ENCODE results near the gene SKP1.
"Not testable (repeated sequence)": the region's sequence is repeated elsewhere in the genome, so short reads cannot be mapped to it uniquely, and the experiment has no call there.

The SKP1 gene

DNA sequence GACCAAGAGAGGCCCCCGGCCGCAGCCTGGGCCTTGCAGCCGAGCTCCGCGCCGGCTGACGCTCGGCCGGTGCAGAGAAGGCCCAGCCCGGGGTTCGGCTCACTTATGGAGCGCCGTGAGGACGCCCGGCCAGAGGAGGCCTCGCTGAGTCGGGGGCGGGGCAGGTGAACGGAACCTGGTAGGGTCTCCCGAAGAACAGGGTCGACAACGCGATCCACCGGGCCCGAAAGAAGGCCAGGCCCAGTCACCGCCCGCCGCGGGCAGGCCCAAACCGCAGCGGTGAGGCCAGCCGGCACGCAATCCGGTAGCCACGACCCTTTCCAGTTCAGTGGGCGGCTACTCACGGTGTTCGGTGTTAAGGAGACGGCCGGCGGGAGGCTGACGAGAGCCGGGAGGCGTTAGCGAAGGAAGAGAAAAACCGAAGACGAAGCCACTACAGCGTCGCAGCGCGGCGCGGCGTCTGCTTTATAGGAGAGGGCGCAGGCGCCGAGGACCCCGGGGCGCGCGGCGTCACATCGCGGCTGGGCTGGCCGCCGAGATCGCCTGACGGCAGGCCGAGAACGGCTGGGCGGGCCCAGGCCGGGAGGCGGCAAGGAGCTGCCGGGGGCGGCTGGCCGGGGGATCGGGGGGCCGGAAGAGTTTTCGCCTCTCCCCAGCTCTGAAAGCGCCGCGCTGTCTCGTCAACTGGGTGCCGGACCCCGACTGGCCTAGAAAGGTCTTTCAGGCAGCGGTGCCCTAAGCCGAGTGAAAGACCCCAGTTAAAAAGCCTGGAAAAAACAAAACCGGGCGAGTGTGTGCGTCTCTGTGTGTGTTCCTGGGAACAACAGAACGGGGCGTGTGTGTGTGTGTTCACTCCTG, at the start of gene SKP1:
Gene SKP1 (minus strand): TSS at position 440 of the 858 bp plus-strand sequence. CDS start 2,928 bp downstream, outside the sequence.
- peak; percentile 44 to 70 for DNase-seq

DNA sequence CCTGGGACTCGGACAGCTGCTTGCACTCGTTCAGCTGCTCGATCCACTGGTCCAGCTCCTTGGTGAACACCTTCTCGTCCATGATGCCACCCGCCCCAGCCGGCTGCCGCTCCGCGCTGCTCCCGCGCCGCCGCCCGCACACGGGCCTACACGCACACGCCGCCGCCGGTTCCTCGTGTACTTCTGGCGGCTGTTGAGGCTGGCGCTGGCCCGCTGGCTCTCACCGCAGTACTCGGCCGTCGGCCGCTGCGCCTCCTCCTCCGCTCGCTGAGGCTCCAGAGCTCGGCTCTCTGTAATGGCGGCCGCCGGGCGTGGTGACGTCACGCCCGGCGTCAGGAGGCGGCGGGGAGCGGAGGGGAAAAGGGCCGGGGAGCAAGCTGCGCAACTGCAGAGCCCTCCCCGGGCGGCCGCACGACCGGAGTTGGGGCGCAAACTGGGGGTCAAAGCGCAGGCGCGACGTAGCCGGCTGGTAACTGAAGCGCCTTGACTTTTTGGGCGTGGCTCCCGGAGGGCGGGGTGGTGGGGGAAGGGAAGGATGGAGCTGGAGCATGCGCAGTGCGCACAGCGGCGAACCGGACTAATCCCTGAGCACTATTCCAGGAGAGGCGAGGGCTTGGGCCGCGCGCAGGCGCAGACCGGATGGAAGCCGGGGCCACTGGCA, 49.2 kb upstream of the SKP1 start, which contains the start of gene PPP2CA:
Gene PPP2CA (minus strand): TSS at position 294 of the 661 bp plus-strand sequence. CDS start 212 bp downstream, at position 82.
- peak; percentile 97 for DNase-seq

DNA sequence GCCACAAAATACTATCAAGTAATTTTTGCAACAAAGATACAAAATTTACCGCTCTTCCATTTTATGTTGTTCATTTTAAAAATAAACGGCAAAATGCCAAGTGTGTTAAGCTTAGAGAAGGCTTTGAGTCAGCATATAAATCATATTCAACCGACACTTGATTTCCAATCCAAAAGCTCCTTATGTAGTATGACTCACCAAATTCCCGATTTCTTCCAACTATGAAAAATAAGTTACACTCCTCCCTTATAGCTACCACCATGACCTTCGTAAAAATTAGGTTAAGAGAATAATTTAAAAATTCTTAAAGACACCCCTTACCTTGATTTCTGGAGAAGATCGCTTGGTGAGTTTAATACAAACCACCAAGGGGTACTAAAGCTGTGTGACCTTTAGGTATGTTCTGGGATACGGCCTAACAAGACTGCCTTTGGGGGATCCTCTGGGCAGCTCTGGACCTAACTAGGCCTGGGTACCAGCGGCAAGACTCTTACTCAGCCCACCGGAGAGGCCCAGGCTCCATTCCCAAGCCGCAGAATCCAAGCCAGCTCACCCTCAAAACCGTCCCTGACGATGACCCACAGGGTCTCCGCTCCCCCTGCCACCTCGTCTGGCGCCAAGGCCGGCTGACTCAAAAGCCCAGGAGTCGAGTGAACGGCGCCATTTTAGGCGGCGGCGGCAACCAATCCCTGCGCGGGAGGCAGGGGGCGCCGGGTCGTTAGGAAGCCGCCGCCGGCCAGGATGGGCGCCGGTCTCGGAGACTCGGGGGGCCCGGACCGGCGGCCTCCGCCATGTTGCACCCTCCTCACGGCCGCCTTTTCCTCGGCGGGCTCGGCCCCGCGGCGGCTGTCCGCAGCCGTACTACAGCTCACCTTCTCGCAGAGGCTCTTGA, 48.4 kb upstream of the SKP1 start:
- peak; percentile 50 to 70 for DNase-seq

DNA sequence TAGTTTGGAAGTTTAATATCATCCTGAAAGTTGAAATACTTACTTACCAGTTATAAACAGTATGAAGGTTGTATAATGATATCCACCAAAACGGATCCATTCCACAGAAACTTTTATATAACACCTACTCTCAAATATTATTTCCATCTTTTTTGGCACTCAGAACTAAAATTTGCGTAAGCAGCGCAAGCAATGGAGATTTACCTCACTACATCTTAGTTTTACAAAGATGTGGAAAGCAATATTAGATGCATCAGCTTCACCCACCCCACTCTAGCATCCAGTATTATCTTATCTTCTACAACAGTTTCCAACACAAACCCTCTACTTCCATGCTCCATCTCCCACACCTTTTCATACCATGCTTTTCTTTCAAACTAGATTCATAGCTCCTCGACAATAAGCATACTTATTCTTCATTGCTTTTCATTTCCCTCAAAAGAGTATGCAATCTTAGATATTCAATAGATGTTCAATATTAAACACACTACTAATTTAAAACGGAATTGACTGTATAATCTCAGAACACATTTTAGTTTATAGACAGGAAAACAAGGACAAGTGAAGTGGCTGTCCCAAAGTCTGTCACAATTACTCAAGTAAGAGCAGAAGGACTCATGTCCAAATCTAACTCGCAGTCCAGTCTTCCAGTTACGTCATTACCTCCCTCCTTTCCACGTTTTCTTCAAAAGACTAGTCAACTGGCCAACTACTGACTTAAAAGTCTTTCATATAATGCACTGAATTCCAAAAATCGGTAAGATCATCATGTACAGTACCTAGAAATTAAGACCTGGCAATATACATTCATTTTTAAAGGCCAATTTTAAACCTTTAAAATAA, 46.9 kb upstream of the SKP1 start:
- peak in 1 of 2 experiments; percentile 21 for DNase-seq

DNA sequence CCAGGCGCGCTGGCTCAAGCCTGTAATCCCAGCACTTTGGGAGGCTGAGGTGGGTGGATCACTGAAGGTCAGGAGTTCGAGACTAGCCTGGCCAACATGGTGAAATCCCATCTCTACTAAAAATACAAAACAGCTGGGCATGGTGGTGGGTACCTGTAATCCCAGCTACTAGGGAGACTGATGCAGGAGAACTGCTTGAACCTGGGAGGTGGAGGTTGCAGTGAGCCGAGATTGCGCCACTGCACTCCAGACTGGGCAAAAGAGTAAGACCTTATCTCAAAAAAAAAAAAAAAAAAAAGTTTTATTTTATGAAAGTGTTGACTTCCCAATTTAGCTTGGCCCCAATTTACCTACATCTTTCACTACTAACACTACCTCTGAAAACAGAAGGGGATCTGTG, 44.9 kb upstream of the SKP1 start:
- DNase-seq, result not testable (repeated sequence)

DNA sequence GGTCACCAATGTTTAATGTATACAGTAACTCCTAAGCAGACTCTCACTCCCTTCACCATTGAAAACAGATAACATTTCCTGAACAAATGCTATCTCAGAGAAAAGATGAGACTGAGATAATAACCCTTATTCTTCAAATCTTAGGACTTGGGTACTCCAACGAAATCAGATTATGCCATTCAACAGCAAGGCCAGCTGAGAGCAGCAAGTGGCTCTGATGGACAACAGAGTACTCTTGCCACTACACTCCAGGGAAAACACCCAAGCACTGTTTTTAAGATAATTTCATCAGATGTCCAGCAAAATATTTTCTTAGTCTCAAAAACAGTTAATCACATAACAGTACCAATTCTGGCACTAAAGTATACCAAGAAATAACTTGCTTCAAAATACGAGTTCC, 39.0 kb upstream of the SKP1 start:
- no peak for DNase-seq

DNA sequence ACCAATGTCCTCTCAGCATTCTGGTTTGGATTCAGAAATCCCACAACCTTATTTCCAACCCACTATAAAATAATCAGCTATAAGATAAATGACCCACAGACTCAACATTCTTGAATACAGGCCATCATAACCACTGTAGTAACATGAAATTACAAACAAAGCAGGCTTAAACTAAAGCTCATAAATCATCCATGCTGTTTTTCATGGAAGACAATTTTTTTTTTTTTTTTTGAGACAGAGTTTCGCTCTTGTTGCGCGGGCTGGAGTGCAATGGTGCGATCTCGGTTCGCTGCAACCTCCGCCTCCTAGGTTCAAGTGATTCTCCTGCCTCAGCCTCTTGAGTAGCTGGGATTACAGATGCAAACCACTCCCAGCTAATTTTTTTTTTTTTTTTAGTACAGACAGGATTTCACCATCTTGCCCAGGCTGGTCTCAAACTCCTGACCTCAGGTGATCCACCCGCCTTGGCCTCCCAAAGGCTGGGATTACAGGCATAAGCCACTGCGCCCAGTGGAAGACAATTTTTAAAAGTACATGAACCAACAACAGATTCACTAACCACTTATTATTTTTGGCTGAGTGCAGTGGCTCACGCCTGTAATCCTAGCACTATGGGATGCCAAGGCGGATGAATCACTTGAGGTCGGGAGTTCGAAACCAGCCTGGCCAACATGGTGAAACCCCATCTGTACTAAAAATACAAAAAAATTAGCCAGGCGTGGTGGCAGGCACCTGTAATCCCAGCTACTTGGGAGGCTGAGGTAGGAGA, 34.7 kb upstream of the SKP1 start:
- not testable (repeated sequence) for DNase-seq

DNA sequence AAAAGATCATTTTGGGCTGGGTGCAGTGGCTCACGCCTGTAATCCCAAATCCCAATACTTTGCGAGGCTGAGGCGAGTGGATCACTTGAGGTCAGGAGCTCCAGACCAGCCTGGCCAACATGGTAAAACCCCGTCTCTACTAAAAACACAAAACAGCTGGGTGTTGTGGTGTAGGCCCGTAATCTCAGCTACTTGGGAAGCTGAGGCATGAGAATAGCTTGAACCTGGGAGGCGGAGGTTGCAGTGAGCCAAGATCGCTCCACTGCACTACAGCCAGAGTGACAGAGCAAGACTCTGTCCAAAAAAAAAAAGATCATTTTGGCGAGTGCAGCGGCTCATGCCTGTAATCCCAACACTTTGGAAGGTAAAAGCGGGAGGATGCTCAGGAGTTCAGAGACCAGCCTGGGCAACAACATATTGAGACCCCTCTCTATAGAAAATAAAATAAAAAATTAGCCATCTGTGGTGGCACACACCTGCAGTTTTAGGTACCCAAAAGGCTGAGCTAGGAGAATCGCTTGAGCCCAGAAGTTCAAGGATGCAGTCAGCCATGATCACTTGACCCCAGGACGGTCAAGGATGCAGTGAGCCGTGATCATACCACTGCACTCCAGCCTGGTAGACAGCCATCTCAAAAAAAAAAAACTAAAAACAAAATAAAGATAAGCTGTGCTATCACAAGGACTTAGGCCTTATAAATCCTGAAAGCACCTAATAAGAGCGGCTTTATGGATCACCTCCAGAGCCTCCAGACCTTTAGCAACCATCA, 32.9 kb upstream of the SKP1 start:
- DNase-seq, result no peak

DNA sequence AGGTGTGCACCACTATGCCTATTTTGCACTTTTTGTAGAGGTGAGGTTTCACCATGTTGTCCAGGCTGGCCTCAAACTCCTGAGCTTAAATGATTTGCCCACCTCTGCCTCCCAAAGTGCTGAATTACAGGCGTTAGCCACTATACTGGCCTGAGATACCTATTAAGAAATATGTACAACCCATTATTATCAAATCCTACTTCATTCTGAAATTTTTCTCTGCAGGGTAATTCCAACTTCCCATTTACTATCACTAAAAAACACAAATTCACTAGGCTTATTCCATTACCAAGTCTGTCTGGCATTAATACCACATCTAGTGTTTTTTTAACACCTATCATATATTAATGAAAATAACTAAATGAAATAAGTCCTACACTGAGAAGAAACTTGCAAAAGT, 30.9 kb upstream of the SKP1 start:
- no peak for DNase-seq

DNA sequence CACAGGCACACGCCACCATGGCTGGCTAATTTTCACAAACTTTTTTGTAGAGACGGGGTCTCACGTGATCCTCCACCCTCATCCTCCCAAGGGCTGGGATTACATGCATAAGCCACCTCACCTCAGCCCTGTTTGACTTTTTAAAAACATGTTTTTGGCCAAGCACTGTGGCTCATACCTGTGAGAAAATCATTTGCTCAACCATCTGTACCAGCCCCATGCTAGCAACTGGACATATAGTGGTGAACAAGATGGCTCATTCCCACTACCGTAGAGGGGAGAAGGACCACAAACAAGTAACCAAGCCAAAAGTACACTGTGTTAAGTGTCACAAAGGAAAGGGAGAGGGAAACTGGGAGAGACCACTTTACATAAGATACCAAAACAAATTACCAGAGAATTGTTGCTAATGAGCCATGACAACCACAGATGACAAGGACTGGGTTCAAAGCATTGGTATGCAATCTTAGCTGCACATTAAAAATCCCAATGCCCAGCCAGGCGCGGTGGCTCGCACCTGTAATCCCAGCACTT, 29.9 kb upstream of the SKP1 start:
- DNase-seq, result no peak

DNA sequence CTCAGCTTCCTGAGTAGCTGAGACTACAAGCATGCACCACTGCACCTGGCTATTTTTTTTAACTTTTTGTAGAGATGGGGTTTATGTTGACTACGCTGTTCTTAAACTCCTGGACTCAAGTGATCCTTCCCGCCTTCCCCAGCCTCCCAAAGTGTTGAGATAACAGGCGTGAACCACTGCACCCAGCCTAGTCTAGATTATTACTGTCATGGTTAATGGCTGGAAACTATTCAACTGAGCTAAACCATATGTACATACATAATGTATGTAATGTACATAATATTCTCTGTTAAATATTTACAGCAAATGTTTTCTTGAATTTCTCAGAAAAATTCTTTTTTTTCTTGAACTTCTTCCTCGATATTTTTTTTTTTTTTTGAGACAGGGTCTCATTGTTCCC, 27.8 kb upstream of the SKP1 start:
- DNase-seq, result no peak

DNA sequence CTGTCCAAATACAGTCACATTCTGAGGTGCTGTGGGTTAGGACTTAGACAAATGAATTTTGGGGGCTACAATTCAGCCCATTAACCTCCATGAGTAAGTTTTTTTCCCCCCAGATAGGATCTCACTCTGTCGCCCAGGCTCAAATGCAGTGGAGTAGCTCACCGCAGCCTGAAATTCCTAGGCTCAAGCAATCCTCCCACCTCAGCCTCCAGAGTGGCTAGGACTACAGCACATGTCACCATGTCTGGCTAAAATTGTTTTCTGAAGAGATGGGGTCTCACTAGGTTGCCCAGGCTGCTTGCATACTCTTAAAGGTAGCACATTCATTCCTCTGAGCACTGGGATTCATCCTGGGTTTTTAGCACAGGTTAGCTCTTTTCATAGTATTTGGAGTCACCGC, 26.9 kb upstream of the SKP1 start:
- DNase-seq, result no peak

DNA sequence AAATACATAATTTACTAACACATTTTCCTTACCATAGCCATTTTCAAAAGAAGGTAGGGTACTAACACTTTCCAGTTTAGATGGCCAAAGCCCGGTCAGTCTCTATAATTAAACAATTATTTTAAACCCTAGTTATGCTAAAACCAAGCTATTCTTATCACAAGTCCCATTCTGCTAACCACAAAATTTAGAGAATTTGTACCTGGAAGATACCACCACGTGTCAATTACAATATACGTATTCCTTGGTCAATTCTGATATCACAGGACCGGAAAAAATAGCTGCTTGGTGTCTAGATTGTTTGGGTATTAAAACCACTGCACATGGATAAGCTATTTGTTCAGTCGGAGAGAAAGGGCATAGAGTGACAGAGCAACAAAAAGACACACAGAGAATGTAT, 18.9 kb upstream of the SKP1 start:
- no peak for DNase-seq

DNA sequence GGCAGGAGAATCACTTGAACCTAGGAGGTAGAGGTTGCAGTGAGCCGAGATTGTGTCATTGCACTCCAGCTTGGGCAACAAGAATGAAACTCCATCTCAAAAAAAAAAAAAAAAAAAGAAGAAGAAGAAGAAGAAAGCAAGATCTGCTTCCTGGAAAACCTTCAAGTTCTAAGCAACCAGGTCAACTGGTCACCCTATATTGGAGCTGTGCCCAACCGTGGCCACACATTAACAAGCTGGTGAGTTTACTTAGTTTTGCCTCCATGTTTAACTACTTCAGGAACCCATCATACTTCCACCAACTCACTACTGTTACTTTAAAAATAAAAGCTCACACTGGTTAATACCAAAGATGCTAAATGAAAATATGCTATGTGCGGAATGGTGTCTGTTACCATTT, 12.3 kb upstream of the SKP1 start:
- DNase-seq, result no peak

DNA sequence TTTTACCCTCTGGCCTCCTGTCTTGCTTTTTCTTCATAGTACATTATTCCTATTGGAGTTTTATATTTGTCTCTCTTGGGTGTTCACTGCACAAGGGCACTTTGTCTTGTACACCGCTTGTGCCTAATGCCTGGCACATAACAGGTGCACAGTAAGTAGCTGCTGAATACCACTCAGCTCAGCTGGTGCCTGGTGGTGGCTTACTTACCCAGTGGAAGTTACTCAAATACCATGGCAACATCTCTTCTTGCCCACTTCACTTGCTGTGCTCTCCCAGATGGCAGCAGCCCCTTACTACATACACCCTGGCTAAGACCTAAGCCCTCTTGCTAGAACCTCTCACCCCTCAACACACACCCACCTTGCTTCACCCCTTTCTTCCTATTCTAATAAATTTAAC, 11.3 kb upstream of the SKP1 start:
- peak; percentile 69 to 84 for DNase-seq

DNA sequence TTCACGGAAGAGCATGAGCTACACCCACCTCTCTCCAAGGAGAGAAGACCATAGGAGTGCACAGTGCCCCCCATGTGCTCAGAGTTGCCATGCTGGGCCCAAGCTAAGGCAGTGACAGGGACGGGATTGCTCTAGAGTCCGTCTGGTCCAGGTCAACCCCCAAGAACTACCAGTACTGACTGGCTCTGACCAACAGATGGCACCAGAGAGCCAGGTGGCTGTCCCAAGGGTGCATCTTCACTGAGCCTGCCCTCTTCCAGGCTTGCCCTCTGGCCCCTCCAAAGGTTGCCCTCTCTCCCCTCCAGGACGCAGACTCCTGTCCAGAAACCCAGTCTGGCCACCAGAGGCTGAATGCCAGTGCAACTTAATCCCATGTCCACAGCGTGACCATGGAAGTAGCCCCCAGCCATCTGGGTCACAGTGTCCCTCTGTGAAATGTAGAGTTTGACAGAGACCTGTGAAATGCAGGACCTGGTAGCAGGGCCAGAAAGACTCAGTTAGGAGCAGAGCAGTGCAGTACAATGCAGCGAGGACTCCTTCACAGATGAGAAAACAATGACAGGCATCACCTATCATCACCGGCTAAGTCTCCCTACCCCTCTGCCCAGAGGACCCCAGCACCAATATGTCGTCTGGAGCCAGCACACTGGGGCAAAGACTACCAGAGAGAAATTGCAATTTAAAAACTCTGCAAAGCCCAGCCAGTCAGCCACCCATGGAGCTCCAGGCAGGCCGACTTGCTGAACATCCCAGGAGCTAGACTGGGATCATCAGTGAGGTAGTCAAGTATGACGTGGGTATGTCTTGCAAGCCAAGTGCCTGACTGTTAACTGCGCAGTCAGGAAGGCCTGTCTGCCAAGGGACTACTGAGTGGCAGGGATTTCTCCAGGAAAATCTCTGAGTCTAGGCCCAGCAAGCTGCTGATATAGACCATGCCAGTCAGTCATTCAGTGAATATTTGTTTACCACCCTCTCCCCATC, 7.7 kb upstream of the SKP1 start:
- DNase-seq, result peak; percentile 49 to 64

DNA sequence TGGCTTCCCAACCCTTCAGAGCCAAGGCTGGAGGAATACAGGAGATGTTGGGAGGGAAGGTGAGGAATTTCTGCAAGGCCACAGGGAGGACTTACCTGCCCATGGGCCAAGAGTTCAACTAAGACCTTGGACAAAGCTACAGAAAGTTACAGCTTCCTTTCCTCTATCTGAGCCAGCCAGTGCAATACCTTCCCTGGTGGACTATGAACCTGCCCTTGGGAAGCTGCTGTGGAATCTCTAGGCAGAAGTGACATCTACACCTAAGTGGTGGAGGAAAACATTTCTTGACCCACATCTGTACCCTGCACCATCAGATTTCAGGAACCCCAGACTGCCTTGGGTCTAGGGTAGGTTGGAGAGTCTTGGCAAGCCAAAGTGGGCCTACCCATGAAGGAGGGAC, 6.7 kb upstream of the SKP1 start:
- DNase-seq, result no peak

DNA sequence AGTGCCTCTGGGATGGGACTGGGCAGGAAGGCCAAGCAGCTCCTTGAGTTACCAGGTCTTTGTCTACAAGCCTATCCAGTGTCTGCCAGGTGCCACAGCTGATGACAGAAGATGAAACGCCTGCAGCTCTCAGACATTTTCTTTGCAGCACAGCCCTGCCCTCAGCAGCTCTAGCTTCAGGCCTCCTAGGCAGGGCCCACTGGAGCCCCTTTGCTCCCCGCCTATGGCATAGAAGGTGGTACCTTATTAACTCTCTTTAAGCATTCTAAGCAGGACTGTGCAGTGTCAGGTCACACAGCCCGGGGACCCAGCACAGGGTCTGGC, 1.3 kb upstream of the SKP1 start:
- DNase-seq, result no peak
